ENCODE results near the gene ATP8A1.

Gene ATP8A1

GRCh38 chr4:42574870-42575430 is 82.0 kb downstream of the ATP8A1 start:
- DNase-seq (ENCODE audit: low read depth in 2 of 2, low spot score in 1 of 2) = no peak

DNA sequence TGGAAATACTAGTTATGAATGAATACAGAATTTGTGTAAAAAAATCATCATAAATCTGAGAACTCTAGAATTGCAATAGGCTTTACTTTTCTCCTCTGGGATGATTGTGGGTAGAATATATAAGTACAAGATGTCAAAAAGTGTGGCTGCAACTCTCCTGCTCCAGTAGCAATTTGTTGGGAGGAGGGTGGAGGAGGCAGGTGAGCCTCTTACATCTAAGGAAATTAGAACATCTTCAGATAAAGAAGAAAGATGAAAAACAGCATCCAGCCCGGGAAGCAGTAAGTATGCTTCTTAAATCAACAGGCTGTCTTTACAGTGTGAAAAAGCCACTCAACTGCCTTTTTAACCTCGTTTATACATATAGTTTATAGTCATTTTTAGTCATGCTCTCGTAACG is 83.7 kb downstream of the ATP8A1 start:
- no peak for DNase-seq (ENCODE audit: low read depth in 2 of 2, low spot score in 1 of 2)

DNA sequence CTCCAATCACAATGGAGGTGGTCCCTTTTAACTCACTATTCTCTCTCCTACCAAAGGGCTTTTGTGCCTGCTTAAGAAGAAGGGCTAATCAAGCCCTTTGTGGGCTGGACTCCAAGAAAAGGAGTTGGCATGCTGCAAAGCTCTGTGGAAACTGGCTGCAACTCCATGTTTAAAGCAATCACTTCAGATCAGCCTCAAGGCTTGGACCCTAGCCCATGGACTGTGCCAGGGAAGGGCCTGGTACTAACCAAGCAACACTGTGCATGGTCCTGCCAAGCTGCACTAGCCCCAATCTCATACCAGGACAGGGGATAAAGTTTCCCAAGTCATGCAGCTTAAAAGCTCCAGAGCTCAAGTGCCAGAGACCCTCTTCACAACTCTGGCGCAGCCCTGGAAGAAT is 86.7 kb downstream of the ATP8A1 start:
- no peak for DNase-seq (ENCODE audit: low read depth in 2 of 2, low spot score in 1 of 2)

- peak; percentile 17 to 32 for DNase-seq (ENCODE audit: low read depth in 2 of 2, low spot score in 1 of 2)
Observed at GRCh38 chr4:42568610-42569207, 88.2 kb downstream of the ATP8A1 start.

DNA sequence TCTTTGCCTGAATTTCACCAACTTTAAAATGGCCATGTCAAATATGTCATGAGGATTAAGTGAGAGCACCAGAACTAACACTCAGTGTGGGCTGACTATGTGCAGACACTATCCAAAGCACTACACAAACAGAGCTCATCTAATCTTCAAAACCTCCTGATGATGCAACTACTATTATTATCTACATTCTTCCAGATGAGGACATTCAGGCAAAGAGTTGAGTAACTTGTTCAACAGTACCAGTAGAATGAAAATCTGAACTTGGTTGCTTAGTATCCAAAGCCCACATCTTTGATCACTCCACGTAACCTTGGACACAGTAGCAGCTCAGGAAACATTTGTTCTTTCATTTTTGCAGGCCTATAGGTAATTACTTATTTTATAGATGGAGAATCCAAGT is 90.1 kb downstream of the ATP8A1 start:
- no peak for DNase-seq (ENCODE audit: low read depth in 2 of 2, low spot score in 1 of 2)

DNA sequence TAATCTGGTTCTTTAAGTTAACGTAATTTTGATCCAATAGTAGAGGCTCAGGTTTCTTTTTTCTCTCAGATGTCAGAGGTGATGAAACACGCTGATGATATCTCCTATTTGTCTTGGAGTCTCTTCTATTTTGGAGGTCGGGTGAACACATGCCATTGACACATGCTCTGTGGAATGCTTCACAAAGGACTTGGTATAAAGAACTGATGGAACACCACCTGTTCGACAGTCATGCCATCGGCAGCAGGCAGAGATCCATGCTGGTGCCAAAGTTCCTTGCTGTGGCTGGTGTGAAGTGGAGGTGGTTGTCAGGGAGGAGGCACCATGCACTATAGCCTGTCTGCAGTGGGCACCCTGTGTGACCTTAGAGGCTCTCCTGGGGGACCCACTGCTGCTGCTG is 94.9 kb downstream of the ATP8A1 start:
- DNase-seq (ENCODE audit: low read depth in 2 of 2, low spot score in 1 of 2) = no peak

DNA sequence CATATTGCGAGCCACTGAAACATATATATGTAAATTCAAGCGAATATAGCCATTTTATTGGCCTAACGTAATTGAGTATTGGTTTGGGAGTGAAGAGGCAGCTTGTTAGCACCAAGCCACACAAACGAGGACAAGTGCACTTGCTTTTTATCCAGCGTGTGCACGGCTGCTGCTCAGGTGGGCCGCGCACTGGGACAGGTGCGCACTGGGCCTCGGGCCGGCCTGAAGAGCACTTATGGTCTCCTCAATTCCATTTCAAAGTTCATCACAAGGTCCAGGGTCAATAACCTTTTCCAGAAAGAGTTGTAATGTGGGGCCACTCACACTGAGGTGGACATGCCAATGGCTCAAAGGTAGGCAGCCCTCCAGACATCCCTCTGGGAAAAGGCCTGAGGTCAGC is 95.9 kb downstream of the ATP8A1 start:
- DNase-seq (ENCODE audit: low read depth in 2 of 2, low spot score in 1 of 2) = no peak

DNA sequence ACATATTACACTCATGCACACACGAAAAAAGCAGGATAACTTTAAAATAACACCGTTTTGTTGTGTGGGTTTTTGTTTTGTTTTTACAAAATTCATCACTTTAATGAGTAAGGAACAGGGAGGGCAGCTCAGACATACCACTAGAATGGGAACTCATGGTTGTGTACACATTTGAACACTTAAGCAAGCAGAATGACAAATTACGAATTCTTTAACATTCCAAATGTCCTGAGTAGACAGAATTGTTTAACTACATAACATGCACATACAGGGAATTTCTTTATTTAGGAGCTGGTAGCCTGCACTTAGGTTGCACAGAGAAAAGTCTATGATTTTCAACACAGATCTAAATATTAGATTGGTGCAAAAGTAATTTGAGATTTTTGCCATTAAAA is 96.4 kb downstream of the ATP8A1 start:
- no peak for DNase-seq (ENCODE audit: low read depth in 2 of 2, low spot score in 1 of 2)

GRCh38 chr4:42558156-42558555 is 98.7 kb downstream of the ATP8A1 start:
- no peak for DNase-seq (ENCODE audit: low read depth in 2 of 2, low spot score in 1 of 2)

DNA sequence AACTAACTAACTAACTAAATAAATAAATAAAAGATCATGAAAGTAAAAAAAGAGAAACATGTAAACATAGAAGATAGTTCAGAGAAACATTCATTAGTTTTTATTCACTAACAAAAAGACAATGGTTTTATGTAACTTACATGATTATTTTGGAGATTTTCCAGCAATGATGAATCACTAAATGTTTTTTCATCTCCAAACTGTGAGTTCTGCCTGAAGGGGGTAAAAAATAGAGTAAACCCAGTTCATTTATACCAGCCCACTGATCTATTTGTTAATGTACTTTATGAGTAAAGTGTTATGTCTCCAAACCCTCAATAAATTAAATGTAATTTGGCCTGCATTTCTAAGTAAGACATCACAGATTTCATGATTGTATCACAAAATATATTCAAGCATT is 101.1 kb downstream of the ATP8A1 start:
- no peak for DNase-seq (ENCODE audit: low read depth in 2 of 2, low spot score in 1 of 2)

GRCh38 chr4:42554072-42554471 is 102.8 kb downstream of the ATP8A1 start:
- DNase-seq (ENCODE audit: low read depth in 2 of 2, low spot score in 1 of 2) = no peak

DNA sequence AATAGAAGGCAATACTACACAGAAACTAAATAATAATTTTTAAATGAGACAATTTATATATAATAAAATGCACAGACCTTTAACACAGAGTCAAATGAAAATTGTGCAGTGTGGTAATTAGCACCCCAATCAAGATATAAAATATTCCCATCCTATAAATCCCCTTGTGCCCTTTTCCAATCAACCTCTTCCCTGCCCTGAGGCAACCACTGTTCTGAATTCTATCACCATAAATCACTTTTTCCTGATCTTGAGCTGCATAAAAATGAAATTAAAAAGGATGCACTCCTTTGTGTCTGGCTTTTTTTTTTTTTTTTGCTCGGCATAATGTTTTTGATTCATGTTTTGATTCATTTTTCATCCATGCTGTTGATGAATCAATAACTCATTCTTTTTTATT is 107.0 kb downstream of the ATP8A1 start:
- DNase-seq (ENCODE audit: low read depth in 2 of 2, low spot score in 1 of 2) = no peak

GRCh38 chr4:42547805-42548204 is 109.1 kb downstream of the ATP8A1 start:
- no peak for DNase-seq (ENCODE audit: low read depth in 2 of 2, low spot score in 1 of 2)

GRCh38 chr4:42543762-42544161 is 113.1 kb downstream of the ATP8A1 start:
- no peak for DNase-seq (ENCODE audit: low read depth in 2 of 2, low spot score in 1 of 2)

DNA sequence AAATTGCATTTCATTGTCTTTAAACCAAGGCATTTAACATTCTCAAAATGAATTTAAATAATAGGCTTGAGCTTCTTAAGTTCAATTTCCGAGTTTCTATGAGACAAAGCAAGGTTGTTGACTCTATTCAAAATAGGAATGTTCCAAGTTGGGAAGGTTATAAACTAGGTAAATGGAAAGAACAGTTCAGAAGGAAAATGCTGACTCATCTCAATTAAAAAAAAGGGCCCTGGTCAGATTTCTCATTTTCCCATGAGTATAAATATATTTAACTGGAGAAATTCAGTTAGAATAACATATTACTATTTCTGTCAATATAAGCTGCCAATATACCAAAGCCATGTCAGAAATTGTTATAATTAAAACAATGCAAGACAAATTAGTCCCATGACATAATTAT is 113.8 kb downstream of the ATP8A1 start:
- DNase-seq (ENCODE audit: low read depth in 2 of 2, low spot score in 1 of 2) = no peak

- no peak for DNase-seq (ENCODE audit: low read depth in 2 of 2, low spot score in 1 of 2)
Observed at GRCh38 chr4:42541647-42542046, 115.3 kb downstream of the ATP8A1 start.

DNA sequence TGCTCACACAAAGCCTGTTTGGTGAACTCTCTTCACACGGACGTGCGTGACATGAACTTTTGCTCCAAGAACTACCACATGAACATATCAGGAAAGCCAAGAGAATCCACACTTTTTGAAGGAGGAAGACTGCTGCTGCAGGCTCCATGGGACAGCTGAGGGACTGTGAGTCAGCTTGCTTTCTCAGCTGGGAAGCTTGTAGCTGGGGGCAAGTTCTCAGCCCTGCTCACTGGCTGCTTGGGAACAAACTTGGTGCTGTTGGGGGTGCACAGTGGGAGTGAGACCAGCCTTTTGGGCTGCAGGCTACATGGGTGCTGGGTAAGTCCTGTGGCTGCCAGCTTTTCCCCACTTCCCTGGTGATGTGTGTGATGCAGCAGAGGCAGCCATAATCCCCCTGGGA is 123.9 kb downstream of the ATP8A1 start:
- no peak for DNase-seq (ENCODE audit: low read depth in 2 of 2, low spot score in 1 of 2)

DNA sequence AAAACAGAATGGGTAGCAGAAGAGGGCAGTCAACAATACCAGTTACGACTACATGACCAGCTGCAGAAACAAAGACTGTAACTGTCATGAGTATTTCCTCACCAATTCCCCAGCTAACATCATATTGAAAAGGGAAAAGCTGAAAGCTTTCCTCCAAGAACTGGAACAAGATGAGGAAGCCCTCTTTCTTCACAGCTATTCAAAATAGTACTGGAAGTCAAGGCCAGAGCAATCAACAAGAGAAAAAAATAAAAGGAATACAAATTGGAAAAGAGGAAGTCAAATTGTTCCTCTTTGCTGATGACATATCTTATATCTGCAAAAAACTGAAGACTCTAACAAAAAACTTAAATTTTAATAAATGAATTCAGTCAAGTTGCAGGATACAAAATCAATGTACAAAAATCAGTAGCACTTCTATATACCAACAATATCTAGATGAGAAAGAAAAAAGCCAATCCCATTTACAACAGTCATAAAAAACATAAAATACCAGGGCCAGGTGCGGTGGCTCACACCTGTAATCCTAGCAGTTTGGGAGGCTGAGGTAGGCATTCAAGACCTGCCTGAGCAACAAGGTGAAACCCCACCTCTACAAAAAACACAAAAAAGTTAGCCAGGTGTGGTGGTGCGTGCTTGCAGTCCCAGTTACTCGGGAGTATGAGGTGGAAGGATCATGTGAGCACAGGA is 125.4 kb downstream of the ATP8A1 start:
- no peak for DNase-seq (ENCODE audit: low read depth in 2 of 2, low spot score in 1 of 2)

DNA sequence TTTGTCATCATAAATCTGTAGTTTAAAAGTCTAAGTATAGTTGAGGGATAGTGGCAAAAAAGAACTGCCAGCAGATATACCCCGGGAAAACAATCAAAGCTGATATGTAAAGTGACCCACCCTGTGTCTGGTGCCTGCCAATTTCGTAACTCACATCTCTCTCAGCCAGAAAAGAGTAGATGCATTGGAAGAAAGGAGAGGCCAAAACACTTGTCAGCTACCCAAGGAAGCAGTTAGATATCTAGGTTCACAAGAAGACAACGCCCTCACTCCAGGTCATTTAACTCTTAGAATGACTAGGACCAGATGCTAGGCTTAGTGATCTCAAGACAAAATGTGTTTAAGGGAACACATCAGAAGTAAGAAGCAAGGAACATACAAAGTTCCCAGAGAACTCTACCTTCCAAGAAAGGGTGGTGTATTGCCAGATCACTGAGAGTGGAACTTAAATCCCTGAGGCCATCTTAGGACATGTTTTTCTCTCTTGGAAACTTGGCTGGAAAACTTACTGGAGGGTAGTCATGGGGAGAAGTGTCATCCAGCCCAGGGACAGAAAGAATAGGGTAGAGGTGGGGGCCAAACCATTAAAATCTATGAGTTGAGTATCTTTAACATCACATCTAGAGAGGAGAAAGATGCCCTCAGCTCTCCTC is 133.7 kb downstream of the ATP8A1 start:
- DNase-seq (ENCODE audit: low read depth in 2 of 2, low spot score in 1 of 2) = no peak

DNA sequence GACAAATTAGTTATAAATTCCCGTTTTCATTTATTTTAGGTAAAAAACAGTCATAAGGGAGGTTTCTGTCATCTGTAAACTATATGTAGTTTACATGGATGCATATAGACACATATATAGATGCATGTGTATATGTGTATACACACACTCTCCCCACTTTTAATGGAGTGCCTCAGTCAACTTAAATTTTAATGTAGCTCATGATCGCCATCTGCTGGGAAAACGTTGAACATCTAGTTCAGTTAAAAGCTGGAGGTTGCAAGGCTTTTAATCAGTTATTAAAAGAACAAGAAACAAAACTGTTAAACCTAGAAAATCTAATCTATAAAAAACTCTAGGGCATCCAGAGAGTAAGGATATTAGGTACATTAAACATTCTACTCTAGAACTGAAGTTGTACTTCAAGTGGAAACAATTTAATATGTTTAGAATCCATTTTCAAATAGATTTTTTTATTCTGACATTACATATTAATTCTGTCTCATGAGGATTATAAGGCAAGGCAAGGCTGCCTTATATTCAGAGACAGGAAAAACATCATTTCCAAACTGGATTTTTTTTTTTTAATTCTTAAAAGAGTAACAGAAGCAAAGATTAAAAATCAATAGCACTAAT is 137.0 kb downstream of the ATP8A1 start:
- peak in 1 of 2 donors; percentile 9 for DNase-seq (ENCODE audit: low read depth in 2 of 2, low spot score in 1 of 2)

- DNase-seq (ENCODE audit: low read depth in 2 of 2, low spot score in 1 of 2) = no peak
Observed at GRCh38 chr4:42515156-42515884, 141.6 kb downstream of the ATP8A1 start.
